Measurements from ENCODE around the gene TANC1.

TANC1 gene

DNA sequence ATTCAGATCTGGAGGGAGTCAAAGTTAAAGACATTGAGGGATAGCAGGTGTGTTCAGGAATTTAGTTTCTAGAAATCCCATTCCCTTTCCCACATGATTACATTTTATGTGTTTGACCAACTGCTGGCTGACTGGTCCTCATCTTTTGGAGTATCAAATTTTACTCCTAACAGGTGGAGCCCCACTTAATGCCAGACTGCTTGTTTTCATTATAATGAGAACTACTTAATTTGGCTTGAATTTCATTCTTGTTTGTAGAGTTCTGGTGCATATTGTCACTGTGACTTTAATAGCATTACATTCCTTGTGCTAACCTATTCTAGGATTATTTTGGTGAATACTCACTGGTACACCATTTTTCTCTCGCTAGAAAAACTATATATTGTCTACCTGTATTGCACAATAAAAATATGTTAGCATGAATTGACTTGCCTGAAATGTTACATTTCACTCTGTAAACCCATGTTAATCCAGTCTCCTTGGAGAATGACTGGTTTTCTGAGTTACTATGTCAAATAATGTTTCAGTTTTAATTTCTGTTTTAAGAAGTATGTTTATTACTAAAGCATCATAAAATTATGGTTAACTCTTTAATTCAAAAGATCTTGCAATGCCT lies 98.2 kb downstream of the TANC1 start:
- no peak for DNase-seq

DNA sequence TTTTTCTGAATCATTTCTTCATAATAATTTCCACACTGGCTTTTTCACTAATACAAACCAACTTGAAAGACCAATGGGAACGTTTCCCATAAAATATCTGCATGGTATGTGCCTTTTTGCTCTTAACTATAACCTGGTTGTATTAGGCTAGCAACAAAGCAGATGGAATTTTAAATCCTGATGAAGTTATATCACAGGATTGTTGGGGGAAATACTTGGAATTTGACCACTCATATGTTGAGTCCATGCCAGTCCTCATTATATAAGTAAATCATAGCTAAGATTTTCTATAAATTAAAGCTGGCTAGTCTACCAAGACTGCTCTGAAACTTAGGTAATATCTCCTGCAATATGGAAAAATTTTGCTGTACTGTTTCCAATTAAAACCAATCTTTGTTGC lies 99.5 kb downstream of the TANC1 start:
- no peak for DNase-seq

DNA sequence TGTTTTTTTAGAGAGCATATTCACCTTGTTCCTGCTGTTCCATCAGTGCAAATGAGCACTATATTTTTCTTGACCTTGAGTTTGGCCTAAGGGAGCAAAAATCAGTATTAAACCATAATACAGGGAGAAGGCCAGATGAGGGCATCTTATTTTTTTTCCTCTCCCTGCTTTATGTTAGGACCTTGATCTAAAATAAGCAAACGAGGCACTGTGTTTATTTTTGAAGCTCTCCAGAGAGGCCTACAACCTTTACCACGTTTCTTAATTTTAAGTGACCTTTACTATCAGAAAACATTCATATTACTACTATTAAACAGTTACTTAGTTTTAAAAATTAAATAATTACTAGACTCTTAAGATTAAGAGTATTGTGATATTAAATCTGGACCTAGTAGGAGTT lies 100.8 kb downstream of the TANC1 start:
- DNase-seq = no peak

DNA sequence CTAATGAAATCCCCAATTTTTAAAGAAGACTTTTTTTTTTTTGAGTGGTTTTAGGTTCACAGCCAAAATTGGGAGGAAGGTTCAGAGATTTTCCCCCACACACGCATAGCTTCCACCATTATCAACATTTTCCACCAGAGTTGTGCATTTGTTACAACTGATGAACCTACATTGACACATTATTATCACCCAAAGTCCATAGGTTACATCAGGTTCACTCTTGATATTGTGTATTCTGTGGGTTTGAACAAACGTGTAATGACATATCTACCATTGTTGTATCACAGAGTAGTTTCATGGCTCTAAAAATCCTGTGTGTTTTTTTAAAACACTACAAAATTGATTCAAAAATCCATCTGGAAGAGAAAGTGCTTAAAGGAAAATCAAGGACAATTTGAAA lies 101.8 kb downstream of the TANC1 start:
- no peak for DNase-seq

DNA sequence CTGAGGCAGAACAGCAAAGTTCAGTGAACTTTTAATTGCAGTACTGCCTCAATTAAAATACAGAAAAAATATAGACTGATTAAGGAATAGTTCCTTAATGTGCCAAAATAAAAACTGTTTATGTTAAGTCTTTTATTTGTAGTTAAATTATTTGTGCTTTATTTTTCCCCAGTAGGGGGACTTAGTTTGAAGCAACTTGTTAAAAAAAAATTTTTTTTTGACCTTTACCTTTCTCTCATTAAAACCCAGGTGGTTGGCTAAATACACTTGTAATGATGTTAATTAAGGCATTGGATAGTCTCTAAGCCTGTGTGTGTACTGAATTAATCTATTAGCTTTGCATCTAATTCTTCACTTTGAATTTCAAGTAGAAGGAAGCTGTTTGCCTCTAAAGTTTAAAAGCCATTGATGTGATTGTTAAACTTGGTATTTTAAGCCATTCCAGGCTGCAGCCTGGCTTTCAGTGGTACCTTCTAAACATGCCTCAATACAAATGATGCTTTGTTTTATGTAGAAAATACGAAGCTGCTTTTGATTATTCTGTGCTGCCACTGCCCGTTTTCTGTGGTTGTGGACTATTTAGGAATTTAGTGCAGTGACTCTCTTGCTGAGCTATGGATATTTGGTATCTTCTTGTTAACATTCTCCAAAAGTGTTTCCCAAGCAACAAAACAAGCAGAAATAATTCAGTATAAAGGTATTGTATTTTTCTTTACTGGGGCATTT lies 102.9 kb downstream of the TANC1 start:
- no peak for DNase-seq

DNA sequence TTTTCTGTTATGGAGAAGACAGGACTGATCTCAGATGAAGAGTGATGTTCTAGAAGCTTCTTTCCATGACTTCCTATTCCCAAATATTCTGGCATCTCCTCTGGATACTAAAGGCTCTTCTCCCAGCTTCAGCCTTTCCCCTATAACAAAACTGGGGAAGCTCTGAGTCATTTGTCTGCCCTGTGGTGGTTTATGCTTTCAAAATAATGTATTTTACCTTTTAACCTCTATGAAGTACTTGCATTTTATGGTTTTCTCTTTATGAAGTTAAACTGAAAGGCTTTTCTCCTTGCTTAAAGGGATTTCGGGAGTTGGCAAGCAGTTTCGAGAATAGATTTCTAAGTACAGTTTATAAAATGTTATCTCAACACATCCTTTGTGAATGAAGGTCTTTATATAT lies 104.4 kb downstream of the TANC1 start:
- DNase-seq = no peak

DNA sequence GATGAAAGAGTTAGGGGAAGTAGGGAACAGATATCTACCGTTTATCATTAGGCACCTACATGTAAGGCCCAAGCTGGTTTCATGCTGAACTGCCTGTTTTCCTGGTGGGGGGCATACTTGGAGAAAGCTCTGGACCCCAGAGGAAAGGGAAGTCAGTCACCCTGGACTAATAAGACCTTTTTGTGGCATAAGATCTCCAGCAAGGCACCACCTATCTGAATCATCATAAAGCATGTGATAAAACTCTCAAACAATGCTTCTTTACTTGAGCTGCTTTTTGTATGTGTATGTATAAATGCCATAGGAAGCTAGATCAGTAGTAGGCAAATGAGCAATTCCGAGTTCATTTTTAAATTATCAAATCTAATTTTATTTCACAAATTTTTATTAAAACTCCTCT lies 104.8 kb downstream of the TANC1 start:
- no peak for DNase-seq

DNA sequence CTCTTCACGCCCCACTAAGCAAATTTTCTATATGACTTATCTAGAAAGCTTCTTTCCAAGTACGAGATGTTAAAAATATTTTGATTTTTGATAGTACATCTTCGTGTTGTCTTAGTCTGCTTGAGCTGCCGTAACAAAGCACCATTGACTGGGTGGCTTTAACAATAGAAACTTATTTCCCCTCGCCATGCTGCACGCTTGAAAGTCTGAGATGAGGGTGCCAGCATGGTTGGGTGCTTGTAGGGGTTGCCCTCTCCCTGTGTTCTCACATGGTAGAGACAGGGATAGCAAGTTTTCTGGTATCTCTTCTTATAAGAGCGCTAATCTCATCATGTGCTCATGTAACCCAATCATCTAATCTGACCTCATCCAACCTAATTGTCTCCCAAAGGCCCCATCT lies 106.2 kb downstream of the TANC1 start:
- no peak for DNase-seq

DNA sequence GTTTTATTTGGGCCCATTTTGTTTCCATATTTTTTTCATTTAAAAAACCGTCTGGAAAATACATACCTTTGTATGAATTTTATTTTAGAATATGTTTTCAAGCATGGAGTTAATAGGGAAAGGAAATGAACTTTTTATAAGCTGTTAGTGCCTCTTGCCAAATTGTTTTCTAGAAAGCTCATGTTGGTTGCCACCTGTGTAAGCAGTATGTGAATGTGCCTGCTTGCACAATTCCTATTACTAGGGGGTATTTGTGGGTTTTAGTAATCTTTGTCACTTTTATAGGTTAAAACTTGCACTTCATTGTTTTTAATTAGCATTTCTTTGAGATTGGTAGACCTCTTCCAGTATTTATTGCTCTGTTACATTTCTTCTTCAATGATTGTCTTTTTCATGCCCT lies 107.3 kb downstream of the TANC1 start:
- no peak for DNase-seq

DNA sequence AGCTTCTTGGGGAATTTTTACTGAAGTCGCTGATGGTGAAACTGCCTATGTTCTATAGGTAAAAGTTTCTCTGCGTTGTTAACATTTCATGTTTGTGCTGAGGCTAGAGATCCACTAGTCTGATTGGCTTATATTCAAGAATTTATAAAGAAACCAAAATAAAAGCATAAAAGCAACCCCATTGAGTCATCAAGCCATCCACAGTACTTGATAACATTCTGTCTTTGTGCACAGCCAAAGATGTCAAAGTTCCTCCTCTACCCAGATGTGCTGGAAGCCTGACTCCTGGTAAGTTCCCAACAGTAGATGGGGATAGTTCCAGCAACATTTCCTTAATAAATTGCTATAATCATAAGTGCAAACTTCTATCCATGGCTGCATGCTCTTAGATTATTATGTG lies 107.8 kb downstream of the TANC1 start:
- no peak for DNase-seq

DNA sequence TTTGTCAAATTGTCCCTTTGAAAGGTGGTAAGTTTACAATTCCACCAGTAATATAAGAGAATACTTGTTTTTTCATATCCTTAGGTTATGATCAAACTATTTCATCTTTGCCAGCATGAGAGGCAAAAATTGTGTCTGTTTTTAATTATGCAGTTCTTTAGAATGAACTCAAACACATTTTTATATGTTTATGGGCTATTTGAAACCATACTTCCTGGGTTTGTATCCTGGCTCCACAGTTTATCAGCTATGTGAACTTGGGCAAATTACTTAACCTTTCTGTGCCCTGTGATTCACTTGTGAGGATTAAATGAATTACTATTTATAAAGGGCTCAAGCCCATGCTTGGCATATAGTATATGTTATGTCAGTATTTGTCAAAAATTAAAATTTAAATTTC lies 109.4 kb downstream of the TANC1 start:
- no peak for DNase-seq

DNA sequence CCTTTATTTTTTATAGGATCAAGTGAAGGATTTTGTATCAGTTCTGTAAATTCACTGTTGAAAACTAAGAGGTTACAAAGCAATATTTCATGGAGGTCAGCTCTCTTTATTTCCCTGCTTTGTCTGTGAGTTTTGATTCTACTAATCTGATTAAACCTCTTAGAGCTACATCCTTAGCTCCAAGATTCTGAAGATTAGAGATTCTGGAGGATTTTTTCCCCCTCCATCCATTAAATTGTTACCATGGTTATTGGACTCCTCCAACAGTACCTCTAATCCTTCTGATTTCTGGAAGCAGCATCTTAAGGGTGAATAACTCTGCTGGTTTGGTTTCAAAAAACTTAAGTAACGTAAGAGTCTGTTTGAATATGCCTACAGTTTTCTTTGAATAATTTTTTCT lies 110.0 kb downstream of the TANC1 start:
- no peak for DNase-seq

DNA sequence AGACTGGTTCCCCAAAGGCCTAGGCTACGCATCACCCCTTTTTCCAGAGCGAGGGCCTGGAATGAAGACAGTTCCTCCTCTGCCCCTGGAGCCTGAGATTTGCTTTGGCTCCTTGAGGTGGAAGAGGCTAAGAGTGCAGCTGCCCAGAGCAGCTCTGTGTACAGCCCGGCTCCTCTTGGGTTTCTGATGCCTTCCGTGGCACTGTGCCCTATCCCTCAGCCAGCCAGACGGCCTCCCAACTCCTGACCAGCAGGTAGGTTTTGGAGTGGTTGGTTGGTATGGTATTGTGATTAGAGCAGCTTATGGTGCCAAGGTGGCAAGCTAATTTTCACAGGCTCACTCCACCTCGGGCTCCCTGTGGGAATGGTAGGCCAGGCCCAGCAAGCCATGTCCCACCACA lies 112.2 kb downstream of the TANC1 start:
- no peak for DNase-seq

DNA sequence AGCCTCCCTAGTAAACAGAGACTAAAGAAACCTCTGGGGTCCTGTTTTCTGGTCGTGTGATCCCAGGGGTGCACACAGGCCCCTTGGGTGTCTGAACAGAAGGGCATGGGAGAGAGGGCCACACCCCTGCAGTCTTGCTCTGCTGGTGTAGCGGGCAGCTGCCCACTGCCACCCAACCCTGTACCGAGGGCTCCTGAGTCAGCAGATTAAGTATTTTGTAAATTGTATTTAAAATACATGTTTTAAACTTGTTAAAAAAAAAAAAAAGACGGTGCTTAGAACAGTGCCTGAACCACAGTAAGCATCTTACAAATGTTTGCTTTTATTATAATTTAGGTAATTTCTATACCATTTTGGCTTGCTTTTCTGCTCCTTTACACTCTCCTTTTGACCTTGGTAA lies 113.7 kb downstream of the TANC1 start:
- DNase-seq = no peak

DNA sequence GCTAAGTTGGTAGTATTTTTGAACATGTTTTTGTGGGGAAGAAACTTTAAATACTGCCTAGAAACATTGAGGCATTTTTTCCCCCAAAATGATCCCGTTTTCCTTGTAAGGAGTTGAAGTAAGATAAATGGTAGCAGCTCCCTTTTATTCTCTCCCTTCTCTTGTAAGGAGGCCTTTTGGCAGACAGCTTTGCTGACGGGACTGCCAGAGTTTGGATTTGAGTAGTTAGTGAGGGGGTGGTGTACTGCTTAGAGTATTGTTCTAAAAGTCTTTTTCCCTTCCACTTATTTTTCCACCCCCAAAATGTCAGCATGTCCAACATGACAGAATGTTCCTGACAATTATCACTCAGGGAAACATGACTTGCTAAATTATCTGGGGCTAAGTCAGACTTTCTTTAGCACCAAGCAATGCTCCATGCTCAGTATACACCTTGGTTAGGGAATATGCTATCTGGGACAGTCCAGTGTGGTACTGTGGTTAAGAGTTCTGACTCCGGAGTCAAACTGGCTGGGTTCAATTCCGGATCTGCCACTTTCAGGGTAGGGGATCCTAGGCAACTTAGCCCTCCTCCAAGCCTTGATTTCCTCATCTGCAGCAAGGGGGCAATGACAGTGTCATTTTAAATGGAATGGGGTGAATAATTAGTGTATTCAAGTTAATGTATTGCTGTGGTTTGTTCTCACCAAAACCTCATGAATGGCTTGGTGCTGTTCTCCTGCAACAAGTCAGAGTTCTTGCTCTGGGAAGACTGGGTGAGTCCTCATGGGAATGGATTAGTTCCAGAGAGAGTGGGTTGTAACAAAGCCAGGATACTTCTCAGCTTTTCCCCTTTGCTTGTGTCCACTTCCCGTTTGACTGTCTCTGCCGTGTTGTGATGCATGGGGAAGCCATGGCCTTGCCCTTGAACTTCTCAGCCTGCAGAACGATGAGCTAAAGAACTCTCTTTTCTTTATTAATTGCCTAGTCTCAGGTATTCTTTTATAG lies 116.2 kb downstream of the TANC1 start:
- DNase-seq = no peak

DNA sequence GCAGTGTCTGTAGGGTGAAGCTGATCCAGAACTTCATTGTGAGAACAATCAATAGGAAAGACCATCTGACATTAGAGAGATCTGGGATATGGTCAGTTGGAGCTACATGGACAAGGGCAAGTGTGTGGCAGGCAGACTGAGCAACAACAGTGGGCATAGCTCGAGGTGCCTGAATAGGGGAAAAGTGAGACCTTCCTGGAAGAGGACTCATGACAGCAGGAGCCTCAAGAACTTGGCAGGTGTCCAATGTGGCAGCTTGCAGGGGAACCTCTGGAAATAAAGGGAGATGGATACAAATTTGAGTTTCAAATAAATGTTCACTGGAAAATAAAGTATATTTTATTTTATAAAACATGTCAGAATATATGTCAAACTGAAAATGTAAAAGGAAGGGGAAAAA lies 117.9 kb downstream of the TANC1 start:
- DNase-seq = peak; percentile 3

DNA sequence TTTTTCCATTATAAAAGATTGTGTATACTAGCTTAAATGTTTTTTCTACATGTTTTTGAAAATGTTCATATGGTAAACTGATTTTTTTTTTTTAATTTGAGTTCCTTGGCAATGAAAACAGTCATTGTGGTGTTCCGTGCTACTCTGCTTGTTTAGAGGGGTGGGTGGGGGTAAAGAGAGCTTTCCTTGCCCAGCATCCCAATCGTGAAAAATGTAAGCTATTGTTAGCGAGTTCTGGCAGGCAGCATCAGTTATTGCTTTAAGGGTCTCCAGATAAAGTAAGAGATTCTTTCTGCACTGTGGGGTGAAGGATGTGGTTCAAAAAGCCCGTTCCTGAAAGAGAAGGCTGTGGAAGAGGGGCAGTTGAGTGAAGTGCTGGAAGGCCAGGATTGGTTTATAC lies 118.4 kb downstream of the TANC1 start:
- no peak for DNase-seq

DNA sequence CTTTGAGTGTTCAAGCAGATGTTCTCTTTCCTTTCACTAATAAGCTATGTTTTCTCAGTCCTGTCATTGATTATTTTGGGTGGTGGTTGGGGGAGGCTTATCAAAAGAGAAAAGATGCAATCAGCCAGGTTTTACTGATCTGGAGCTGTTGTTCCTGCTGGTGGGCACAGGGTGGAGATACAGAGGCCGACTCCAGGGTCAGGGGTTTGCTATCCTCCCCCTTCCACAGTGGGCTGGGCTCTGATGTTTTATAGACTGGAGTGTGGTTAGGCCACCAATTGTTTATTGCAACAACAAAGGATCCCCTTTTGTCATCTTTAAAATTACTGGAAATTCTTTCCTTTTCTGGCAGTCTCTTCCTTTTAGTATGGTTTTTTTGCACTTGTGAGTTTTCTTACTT lies 120.5 kb downstream of the TANC1 start:
- no peak for DNase-seq

DNA sequence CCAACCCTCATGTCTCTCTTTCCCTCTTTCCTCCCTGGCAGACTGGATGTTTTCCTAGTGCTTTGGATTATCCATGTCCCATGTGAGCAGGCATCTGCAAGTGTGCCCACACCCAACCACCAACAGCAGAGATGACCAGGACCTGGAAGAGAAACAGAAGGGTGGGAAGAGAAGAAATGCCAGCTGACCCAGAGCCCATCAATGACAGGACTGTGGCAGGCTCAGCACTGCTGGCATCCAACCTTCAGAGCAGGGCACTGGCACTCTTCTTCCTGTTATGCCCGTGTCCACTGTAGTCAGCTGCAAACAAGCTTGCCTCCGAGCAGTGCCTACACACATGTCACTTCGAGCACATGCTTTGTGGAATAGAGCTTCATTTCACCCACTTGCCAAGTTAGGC lies 121.1 kb downstream of the TANC1 start:
- no peak for DNase-seq

DNA sequence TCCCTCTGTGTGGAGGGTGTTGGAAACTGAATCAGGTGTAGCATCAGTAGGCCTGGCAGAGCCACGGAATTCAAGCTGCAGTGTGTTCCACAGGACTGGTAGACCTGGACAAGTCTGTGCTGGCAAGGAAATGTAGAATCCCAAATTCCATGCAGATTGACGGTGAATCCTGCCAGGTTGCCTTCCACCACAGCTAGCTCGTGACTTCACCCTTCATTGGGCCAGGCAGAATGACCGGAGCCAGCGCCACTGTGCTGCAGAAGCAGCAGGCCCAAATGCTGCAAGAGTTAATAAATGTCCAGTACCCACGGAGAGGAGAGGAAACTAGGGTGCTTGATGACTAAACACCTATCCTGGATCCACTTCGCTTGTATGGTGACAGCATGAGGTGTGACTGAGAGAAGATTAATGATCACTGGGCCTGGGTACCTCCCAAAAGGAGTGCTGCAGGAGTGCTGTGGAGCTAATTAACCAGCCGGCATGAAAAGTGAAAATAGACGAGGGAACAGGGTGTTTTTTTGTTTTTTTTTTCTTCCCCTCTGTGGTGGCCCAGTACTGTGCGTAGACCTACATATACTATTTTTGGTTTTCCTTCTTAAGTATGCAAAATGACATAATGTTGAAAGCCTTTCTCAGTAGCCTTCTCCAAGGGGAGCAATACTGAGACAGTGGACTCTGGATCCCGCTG lies 122.2 kb downstream of the TANC1 start:
- no peak for DNase-seq

DNA sequence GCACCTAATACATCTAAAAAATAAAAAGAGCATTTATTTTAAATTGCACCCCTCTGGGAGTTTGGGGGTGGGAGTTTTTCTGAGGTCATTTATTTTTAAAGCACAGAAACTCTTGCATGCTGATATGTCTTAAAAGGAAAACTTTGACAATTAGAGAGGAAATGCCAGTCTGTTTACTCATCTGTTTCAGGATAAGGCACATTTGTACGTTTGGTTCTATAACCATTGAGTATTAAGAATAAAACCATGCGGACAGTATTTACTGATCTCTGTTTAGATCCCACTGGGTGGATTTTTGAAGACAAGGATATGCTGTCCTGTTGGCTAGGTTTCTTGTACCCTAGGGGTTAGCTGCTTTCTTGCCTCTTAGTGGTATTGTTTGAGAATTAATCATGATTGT lies 122.9 kb downstream of the TANC1 start:
- DNase-seq = no peak

DNA sequence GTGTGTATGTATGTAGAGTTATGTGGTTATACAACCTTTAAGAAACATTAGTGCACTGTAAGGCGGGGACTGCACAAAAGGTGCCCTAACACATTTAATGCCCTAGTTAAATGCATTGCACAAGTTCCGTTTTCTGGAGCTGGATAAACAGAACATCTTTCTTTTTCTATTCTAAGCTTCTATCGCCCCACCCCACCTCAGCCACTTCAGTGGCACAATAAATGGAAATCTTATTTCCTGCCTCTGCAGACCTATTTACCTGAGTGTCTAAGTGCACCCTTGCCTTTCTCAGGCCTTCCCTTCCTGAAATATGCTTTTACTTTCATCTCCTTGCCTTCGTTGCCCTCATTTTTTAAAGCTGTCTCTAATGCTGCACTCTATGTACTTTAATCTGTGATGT lies 123.5 kb downstream of the TANC1 start:
- DNase-seq = no peak

DNA sequence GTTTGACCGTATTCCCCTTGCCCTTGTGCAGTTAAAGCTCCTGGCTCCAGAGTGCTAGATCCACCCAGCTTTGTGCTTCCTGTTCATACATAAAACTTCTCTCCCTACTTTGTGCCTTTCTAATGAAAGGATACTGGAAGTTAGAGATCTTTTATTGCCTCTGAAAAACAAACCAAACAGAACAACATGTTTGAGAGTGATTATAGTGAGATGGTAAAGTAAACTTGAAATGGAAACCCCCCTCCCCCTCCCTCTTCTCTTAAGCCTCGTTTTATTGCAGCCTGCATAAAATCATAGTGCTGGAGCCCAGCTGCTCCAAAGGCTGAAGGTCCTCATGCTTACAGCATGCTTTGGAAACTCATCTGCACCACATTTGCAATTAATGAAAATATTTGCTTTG lies 125.1 kb downstream of the TANC1 start:
- no peak for DNase-seq

Data from NCI-H2107 (cell line).